ENCODE data around the gene CDH23.

Gene CDH23

DNA sequence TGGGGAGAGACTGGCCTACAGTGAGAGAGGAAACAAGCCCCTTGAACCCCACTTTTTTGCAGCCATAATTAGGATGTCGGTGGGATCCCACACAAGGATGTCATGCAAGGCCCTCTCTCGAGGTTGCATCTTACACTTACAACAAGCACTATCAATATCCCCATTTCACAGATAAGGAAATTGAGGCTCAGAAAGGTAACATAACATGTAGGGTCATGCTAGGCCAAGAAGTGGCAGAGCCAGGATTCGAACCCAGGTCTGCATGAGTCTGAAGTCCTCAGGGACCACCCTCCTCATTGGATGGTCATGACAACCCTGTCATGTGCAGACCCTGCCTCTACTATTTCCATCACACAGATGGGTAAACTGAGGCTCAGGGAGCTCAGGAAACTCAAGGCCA lies 199.4 kb downstream of the CDH23 start:
- Histone ChIP-seq H2AFZ (ENCODE audit: low read length) (no peak overlapping the region), H4K20me1 (ENCODE audit: insufficient read depth, low read length, poor library complexity, severe bottlenecking) (no peaks in the 10 kb centered on the region), H3K9me2 (replicated peaks; ENCODE audit: low read depth, low read length) (no peaks in the 10 kb centered on the region), H3F3A (ENCODE audit: low read depth) (no peaks in the 10 kb centered on the region), H3K4me2 (ENCODE audit: low read depth, low read length, poor library complexity, severe bottlenecking) (no peak overlapping the region), H3K4me3 (ENCODE audit: low read length, poor library complexity, severe bottlenecking) (no peak overlapping the region), H3K27me3 (ENCODE audit: insufficient read depth, low read length, poor library complexity, severe bottlenecking) (no peaks in the 10 kb centered on the region), H3K9me3 (ENCODE audit: insufficient read depth, low read depth, low read length) (no peaks in the 10 kb centered on the region), H3K9ac (ENCODE audit: low read depth, low read length, poor library complexity, severe bottlenecking) (no peak overlapping the region), H3K36me3 (ENCODE audit: insufficient read depth, low read length) (no peaks in the 10 kb centered on the region), H3K4me1 (ENCODE audit: insufficient read depth, low read length, poor library complexity, severe bottlenecking) (no peaks in the 10 kb centered on the region), H3K79me2 (ENCODE audit: insufficient read depth, low read length) (no peaks in the 10 kb centered on the region)
- TF ChIP-seq, protein P1, sequence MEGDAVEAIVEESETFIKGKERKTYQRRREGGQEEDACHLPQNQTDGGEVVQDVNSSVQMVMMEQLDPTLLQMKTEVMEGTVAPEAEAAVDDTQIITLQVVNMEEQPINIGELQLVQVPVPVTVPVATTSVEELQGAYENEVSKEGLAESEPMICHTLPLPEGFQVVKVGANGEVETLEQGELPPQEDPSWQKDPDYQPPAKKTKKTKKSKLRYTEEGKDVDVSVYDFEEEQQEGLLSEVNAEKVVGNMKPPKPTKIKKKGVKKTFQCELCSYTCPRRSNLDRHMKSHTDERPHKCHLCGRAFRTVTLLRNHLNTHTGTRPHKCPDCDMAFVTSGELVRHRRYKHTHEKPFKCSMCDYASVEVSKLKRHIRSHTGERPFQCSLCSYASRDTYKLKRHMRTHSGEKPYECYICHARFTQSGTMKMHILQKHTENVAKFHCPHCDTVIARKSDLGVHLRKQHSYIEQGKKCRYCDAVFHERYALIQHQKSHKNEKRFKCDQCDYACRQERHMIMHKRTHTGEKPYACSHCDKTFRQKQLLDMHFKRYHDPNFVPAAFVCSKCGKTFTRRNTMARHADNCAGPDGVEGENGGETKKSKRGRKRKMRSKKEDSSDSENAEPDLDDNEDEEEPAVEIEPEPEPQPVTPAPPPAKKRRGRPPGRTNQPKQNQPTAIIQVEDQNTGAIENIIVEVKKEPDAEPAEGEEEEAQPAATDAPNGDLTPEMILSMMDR (conservative IDR thresholded peaks at IDR 0.05; ENCODE audit: low read length): no peak
- no peak for TF ChIP-seq EZH2phosphoT487 (IDR thresholded peaks at IDR 0.05; ENCODE audit: borderline replicate concordance)

DNA sequence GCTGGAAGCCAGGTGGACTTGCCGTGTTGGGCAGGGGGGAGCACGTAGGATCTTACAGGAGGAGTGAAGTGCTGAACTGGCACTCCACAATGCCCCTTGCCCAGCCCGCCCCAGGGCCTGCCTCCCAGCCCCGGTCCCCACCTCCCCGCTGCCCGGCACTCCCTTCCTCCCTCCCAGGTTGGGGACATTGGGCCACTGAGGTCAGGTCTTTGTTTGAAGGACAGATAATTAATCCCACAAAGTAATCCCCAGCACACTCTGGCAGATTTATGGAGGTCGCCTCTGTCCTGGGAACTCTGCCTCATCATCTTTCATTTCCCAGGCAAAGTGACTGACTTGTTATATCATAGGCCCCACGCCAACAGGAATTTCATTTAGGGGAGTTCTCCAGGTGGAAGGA lies 200.0 kb downstream of the CDH23 start:
- Histone ChIP-seq H3K4me2 (ENCODE audit: low read depth, low read length, poor library complexity, severe bottlenecking) (no peak overlapping the region), H3K9me2 (replicated peaks; ENCODE audit: low read depth, low read length) (no peaks in the 10 kb centered on the region), H2AFZ (ENCODE audit: low read length) (no peak overlapping the region), H3F3A (ENCODE audit: low read depth) (no peaks in the 10 kb centered on the region), H3K4me1 (ENCODE audit: insufficient read depth, low read length, poor library complexity, severe bottlenecking) (no peaks in the 10 kb centered on the region), H3K4me3 (ENCODE audit: low read length, poor library complexity, severe bottlenecking) (no peak overlapping the region), H3K27me3 (ENCODE audit: insufficient read depth, low read length, poor library complexity, severe bottlenecking) (no peaks in the 10 kb centered on the region), H3K9ac (ENCODE audit: low read depth, low read length, poor library complexity, severe bottlenecking) (no peak overlapping the region), H3K9me3 (ENCODE audit: insufficient read depth, low read depth, low read length) (no peaks in the 10 kb centered on the region), H4K20me1 (ENCODE audit: insufficient read depth, low read length, poor library complexity, severe bottlenecking) (no peaks in the 10 kb centered on the region), H3K79me2 (ENCODE audit: insufficient read depth, low read length) (no peaks in the 10 kb centered on the region), H3K36me3 (ENCODE audit: insufficient read depth, low read length) (no peaks in the 10 kb centered on the region)
- TF ChIP-seq, protein P1 (conservative IDR thresholded peaks at IDR 0.05; ENCODE audit: low read length): no peak
- TF ChIP-seq EZH2phosphoT487 (IDR thresholded peaks at IDR 0.05; ENCODE audit: borderline replicate concordance): no peak

DNA sequence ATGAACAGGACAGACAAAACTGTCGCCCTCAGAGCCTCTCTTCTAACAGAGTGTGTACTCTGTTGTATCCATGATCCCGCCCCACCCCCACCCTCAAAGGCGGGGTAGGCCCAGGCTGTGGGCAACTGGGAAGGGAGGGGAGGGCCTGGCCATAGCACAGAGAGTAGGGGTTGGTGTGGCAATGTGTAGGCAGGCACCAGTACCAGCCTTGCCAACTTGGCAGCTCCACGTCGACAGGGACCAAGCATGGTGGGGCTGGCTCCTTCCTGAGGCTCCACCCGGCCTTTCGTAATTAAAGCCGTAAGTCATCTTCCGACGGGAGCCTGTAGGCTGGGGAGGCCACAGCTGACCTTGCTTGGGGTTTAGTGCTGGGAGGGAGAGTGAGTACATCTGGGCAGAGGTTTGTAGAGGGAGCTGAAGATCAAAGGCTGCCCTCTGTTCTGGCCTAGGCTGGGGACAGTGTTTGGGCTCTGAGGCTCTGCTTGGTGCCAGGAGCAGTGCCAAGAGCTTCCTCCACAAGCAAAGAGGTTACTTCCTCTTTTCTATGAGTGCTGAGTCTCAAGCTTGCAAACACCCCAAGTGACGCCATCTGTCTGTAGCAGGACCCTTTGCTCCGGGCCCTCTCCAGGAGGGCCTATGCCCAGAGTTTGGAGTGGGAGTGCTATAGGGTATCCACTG lies 201.2 kb downstream of the CDH23 start:
- no peaks in the 10 kb centered on the region for H3F3A ChIP-seq (ENCODE audit: low read depth)
- no peaks in the 10 kb centered on the region for H3K79me2 ChIP-seq (ENCODE audit: insufficient read depth, low read length)
- TF ChIP-seq, protein P1 (conservative IDR thresholded peaks at IDR 0.05; ENCODE audit: low read length): no peak
- no peak for TF ChIP-seq EZH2phosphoT487 (IDR thresholded peaks at IDR 0.05; ENCODE audit: borderline replicate concordance)
- H3K27me3 ChIP-seq (ENCODE audit: insufficient read depth, low read length, poor library complexity, severe bottlenecking): no peaks in the 10 kb centered on the region
- no peaks in the 10 kb centered on the region for H3K36me3 ChIP-seq (ENCODE audit: insufficient read depth, low read length)
- no peaks in the 10 kb centered on the region for H3K9me2 ChIP-seq (replicated peaks; ENCODE audit: low read depth, low read length)
- no peak overlapping the region for H2AFZ ChIP-seq (ENCODE audit: low read length)
- no peaks in the 10 kb centered on the region for H3K9me3 ChIP-seq (ENCODE audit: insufficient read depth, low read depth, low read length)
- no peak overlapping the region for H3K4me3 ChIP-seq (ENCODE audit: low read length, poor library complexity, severe bottlenecking)
- no peak overlapping the region for H3K4me2 ChIP-seq (ENCODE audit: low read depth, low read length, poor library complexity, severe bottlenecking)
- H3K9ac ChIP-seq (ENCODE audit: low read depth, low read length, poor library complexity, severe bottlenecking): no peak overlapping the region
- H3K4me1 ChIP-seq (ENCODE audit: insufficient read depth, low read length, poor library complexity, severe bottlenecking): no peaks in the 10 kb centered on the region
- H4K20me1 ChIP-seq (ENCODE audit: insufficient read depth, low read length, poor library complexity, severe bottlenecking): no peaks in the 10 kb centered on the region

All from Loucy (cell line).